Activated naive CD8-positive, alpha-beta T cell treated with anti-CD3 and anti-CD28 coated beads for 36 hours (primary cell): ENCODE measurements around the gene SPTY2D1. TPM values are rescaled to one million over a fixed set of nuclear protein-coding genes. Genes with fewer than 3 reads are reported as not detected.

Experiments used
- total RNA-seq, 2 experiments: library from RNA; stranded (reverse); gene quantifications; one replicate each; pipeline ENCODE4 v1.2.3, GENCODE V29; 2021

Gene SPTY2D1
- total RNA-seq, 2 experiments from 2014 or later = 23.3 to 23.4 TPM

Other genes with a start within 250 kb of the SPTY2D1 start
- gene LDHA, start 239.8 kb downstream of the SPTY2D1 start, total RNA-seq = 1,000 to 10,000 TPM; 2,369 to 2,412 TPM
- gene LDHC, start 222.0 kb downstream of the SPTY2D1 start, total RNA-seq = not detected
- gene LDHAL6A, start 178.5 kb downstream of the SPTY2D1 start, total RNA-seq = not detected
- gene TSG101, start 107.4 kb downstream of the SPTY2D1 start, total RNA-seq = 10 to 100 TPM; 38.5 to 46.4 TPM
- gene UEVLD, start 45.6 kb downstream of the SPTY2D1 start, total RNA-seq = 10 to 100 TPM; 15.4 to 15.7 TPM
- gene MISFA, start 34.6 kb downstream of the SPTY2D1 start, total RNA-seq = 1 to 10 TPM in 1 of 2 experiments, under 1 TPM in 1; 0.54 to 1.4 TPM
- gene TMEM86A, start 64.4 kb upstream of the SPTY2D1 start, total RNA-seq = under 1 TPM; 0.25 to 0.52 TPM
- 1 to 10 TPM; 1.1 to 1.3 TPM for gene IGSF22, start 91.8 kb upstream of the SPTY2D1 start, total RNA-seq
- not detected for gene PTPN5, start 157.5 kb upstream of the SPTY2D1 start, total RNA-seq